AG04449 (cell line): ENCODE data around the gene CDH18.
A peak's percentile ranks its signal among the peaks of the same experiment; 100 is the strongest.

ENCODE experiments used
- CTCF ChIA-PET: fragments of 350-600 bp; formaldehyde crosslinking; extraction: SDS; loops from one replicate; lab custom pipeline; 2021; ENCODE audit warnings: antibody characterized with exemption; lab: Yijun Ruan, JAX
- POLR2A ChIA-PET: fragments of 400-600, 350-600 bp; formaldehyde crosslinking; extraction: SDS; loops from one replicate; lab custom pipeline; 2020; ENCODE audit warnings: antibody characterized with exemption, inconsistent platforms; lab: Yijun Ruan, JAX
- DNase-seq: peaks from one replicate; pipeline ENCODE4 v3.0.0-alpha.2; 2010; ENCODE audit warnings: low read depth, low spot score
- H3K4me3 ChIP-seq: 2 replicates; pipeline ENCODE4 v1.5.1; 2011; ENCODE audit warnings: low read depth, mild to moderate bottlenecking, control low read depth, low read length
- CTCF ChIP-seq: IDR thresholded peaks from one replicate; pipeline ENCODE4 v1.5.1; 2011; ENCODE audit warnings: mild to moderate bottlenecking, moderate library complexity, low read length, control low read depth, inconsistent platforms; ENCODE audit not compliant: insufficient read depth; ENCODE audit errors: missing control alignments

CDH18 gene

GRCh38 chr5:19886123-19886917, 101.7 kb downstream of the CDH18 start:
- POLR2A ChIA-PET, result no interaction called here
- CTCF ChIA-PET, result interaction anchor here (0.6 kb wide), 1 partner anchor 25 kb away, joined by 3 read pairs; no protein-coding TSS in a partner anchor
- no peak for TF ChIP-seq CTCF
- no peak overlapping the region for H3K4me3 ChIP-seq
- DNase-seq, result peak; percentile 34

GRCh38 chr5:19885040-19885824, 102.8 kb downstream of the CDH18 start:
- POLR2A ChIA-PET, result no interaction called here
- CTCF ChIA-PET, result no interaction called here

GRCh38 chr5:19880859-19881436, 107.1 kb downstream of the CDH18 start:
- no peak overlapping the region for H3K4me3 ChIP-seq
- no peak for TF ChIP-seq CTCF
- ChIA-PET CTCF (no interaction called here), POLR2A (no interaction called here)
- DNase-seq, result no peak

More at GRCh38 chr5:19885040-19885824, 102.8 kb downstream of the CDH18 start:
- no peak for TF ChIP-seq CTCF
- no peak overlapping the region for H3K4me3 ChIP-seq
- DNase-seq, result no peak

GRCh38 chr5:19880458-19880857, 107.5 kb downstream of the CDH18 start:
- no peak for DNase-seq
- TF ChIP-seq CTCF, result no peak
- no peak overlapping the region for H3K4me3 ChIP-seq
- CTCF ChIA-PET, result no interaction called here
- POLR2A ChIA-PET, result no interaction called here

GRCh38 chr5:19874811-19875210, 113.2 kb downstream of the CDH18 start:
- DNase-seq, result no peak
- POLR2A ChIA-PET, result no interaction called here
- CTCF ChIA-PET, result no interaction called here

More at GRCh38 chr5:19874811-19875210, 113.2 kb downstream of the CDH18 start:
- H3K4me3 ChIP-seq, result no peak overlapping the region
- TF ChIP-seq CTCF, result no peak
